Right ventricle myocardium superior (tissue), 1 donor: ENCODE results near the gene SIGLEC7. TPM values are rescaled to one million over a fixed set of nuclear protein-coding genes. Genes with fewer than 3 reads are reported as not detected.
A peak's percentile ranks its signal among the peaks of the same experiment; 100 is the strongest.

Source experiments
- ATAC-seq: fragments of 200-7000 bp; cut with Tn5 transposase; one replicate; pipeline ENCODE4 v1.9.1; 2020; ENCODE audit warnings: mild to moderate bottlenecking; ENCODE audit not compliant: poor library complexity
- DNase-seq: peaks from one replicate; pipeline ENCODE4 v3.0.0-alpha.2; 2020
- intact Hi-C: fragments of 100-400 bp; cut with DNase I; formaldehyde crosslinking; loops from one replicate; pipeline ENCODE4 v1.11.2; 2022
- total RNA-seq: library from RNA; stranded (reverse); fragmentation: NEBNext Ultra II Directional; extraction: Animal tissue kit (Norgen Biotek cat#: 25700); gene quantifications from one replicate; pipeline ENCODE4 v1.2.1, GENCODE V29; 2021
- donor health status: DM: no; HTN: yes; CAD: no; lungs with severe emphysema.

The SIGLEC7 gene
- total RNA-seq, 1 donor from 2014 or later: 0.97 TPM

DNA sequence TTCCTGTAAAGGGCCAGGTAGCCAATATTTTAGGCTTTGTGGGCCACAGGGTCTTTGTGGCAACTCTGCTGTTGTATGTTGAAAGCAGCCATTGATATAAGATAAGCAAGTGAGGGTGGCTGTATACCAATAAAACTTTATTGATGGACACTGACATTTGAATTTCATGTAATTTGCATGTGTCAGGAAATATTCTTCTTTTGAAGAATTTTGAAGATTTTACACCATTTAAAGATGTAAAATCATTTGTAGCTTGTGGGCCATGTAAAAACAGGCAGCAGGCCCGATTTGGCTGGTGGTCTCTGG is 31.5 kb upstream of the SIGLEC7 start:
- ATAC-seq (no peak), DNase-seq (no peak)
- intact Hi-C loops: no loop called here

GRCh38 chr19:51111606-51112005 is 30.5 kb upstream of the SIGLEC7 start:
- no peak for ATAC-seq
- intact Hi-C loops: no loop called here
- DNase-seq: no peak

DNA sequence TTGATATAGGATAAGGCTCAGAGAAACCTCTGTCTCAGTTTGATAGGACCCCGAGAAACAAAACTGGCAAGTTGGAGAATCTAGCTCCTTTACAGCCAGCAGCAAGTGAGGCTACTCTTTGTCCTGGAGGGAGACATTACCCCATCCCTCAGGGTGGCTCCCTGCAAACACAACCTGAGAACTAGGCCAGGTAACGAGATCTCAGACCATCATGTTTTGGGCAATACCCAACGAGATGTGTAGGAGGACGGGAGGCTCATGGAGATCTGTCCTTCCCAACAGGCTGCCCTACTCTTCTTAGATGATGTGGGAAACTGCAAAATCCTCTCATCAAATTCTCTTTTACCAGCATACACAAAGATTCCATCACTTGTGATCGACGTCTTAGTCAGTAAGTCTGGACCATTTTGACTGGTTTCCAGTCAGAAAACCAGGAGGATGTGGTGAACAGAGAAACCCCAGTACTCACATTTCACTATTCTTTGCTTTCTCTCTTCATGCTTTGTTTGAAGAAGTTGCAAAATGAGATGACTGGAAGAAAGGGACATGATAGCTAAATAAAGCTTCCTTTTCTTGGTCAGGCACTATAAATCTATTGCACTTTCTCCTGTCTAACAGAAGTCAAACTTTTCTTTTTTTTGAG is 27.9 kb upstream of the SIGLEC7 start:
- ATAC-seq (no peak), DNase-seq (no peak)
- intact Hi-C loops: no loop called here

DNA sequence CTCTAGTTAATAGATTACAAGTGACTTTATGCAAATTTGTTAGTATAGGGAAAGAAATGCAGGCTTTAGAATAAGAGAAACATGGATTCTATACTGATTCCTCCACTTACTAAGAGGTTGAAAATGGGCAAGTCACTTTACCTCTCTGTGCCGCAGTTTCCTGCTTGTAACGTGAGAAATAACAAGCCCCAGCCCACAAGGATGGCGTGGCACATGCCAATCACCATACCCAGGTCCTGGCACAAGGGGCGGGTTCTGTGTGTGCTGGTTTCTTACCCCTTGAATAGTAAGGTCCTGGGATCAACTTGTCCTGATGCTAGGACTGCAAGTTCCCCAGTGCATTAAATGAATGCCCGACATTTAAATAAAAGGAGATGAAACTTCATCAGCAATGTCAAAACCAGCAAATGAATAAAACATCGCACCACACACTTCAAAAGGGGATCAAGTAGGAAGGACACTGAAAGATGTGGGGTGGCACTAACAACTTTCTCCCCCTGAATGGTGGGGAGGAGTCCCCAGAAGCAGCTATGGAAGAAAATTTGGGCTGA is 25.3 kb upstream of the SIGLEC7 start:
- ATAC-seq (no peak), DNase-seq (no peak)
- intact Hi-C loops: no loop called here

- intact Hi-C loops: no loop called here
- ATAC-seq: no peak
- no peak for DNase-seq
Measured at GRCh38 chr19:51119101-51119500, 23.0 kb upstream of the SIGLEC7 start.

DNA sequence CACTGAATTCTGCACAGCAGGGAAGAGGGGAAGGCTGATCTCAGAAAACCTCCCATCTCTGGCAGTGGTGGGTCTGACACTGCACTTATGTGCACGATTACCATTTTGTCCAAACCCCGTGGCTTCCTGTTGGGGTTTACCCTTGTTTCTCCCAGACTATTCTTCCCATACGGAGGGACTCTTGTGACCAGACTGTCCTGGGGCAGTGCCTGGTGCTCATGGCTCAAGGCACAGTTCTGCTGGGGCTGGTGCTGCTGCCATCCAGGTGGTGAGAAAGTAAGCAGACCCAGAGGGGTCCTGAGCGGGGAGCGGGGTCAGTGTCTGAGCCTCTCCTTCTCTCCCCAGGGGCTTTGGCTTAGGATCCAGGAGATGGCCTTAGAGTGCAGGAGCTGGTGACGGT is 22.5 kb upstream of the SIGLEC7 start:
- intact Hi-C loops: no loop called here
- no peak for ATAC-seq
- DNase-seq: no peak

DNA sequence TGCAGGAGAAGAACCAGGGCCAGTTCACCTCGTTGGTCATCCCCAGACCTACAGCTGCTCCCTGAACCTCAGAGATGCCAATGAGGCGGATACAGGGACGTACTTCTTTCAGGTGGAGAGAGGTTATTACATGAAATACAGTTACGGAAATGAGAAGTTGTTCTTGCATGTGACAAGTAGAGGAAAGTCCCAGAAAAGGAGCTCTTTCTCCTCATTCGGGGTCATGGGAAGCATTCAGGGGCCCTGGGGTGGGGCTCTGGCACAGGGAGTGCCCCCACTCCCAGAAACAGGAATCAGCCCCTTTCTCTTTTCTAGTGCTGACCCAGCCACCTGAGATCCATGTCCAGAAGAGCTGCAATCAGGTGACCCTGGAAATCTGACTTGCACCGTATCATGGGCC is 21.9 kb upstream of the SIGLEC7 start:
- no peak for ATAC-seq
- intact Hi-C loops: no loop called here
- DNase-seq: no peak

DNA sequence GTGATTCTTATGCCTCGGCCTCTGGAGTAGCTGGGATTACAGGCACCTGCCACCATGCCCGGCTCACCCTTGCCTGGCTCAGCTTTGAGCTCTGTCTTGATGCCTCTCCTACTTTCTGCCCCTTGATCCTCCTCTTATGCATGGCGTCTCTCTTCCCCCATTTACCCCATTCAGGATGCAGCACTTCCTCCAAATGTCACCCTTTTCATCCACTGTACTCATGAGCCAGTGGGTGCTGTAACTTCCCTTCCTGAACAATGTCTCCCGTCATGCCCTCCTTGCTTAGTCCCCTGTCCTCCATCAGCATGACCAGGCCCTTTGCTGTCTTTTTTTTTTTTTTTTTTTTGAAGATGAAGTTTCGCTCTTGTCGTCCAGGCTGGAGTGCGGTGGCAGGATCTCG is 20.8 kb upstream of the SIGLEC7 start:
- ATAC-seq: no peak
- no peak for DNase-seq
- intact Hi-C loops: no loop called here

DNA sequence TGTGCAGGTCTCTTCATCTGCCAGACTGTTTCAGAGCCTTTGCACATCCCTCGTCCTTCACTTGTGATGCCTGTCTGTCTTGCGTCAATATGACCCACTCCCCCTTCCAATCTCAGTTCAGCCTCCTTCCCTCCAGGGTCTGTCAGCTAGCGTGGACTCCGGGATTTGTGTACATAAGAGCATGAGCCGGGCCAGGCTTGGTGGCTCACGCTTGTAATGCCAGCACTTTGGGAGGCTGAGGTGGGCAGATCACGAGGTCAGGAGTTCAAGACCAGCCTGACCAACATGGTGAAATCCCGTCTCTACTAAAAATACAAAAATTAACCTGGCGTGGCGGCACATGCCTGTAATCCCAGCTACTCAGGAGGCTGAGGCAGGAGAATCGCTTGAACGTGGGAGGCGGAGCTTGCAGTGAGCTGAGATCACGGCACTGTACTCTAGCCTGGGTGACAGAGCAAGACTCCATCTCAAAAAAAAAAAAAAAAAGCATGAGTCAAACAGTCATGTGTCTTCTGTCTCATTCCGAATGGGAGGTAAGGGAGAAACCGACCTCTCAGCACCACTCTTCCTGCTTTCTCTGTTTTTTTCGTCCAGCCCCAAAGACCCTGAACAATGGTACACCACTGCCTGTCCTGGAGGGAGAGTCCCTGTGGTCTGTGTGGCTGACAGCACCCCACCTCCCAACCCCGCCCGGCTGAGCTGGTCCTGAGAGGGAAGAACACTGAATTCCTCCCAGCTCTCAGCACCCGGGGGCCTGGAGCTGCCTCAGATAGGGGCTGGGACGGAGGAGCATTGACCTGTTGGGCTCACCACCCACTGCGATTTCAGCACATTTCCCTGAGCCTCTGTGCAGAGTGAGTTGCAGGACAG is 19.8 kb upstream of the SIGLEC7 start:
- intact Hi-C loops: no loop called here
- ATAC-seq (no peak), DNase-seq (no peak)

DNA sequence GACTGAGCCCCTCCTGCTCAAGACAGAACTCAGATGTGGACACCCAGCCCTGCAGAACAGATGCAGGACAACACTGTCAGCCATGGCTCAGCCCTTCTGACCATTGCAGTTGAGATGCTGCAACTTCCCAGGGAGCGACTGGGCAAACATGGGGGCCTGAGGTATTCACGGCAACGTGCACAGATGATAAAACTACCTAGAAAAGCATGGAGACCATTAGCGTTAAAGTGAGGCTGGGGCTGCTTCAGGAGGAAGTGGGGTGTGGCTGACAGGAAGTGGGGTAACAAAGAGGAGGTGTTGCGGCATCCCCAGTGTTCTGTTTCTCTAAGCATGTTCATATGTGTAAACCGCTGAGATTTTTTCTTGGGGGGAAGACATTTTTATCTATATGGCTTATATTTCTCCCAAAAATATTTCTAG is 18.7 kb upstream of the SIGLEC7 start:
- peak; percentile 57 for ATAC-seq
- intact Hi-C loops: no loop called here
- peak; percentile 65 for DNase-seq

DNA sequence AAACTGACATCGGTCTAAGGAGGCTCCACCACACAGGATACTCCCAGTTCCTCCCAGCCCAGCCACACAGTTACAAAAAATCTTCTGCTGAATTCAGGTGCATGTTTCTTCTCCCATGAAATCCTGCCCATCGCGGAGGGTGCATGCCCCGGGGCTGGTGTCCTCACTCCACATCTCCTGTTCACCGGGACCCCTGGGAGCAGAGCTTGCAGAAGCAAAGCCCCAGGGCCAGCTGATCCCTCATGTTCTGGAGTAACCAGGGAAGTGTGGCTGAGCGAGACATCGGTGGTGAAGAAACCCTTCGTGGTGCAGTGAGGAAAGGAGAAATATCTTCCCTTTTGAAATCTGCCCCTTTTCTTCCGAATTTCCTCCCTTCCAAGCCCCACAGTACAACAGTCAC is 18.3 kb upstream of the SIGLEC7 start:
- DNase-seq (no peak), ATAC-seq (no peak)
- intact Hi-C loops: no loop called here

- DNase-seq (no peak), ATAC-seq (no peak)
- intact Hi-C loops: no loop called here
Measured at GRCh38 chr19:51124216-51124615, 17.9 kb upstream of the SIGLEC7 start.

DNA sequence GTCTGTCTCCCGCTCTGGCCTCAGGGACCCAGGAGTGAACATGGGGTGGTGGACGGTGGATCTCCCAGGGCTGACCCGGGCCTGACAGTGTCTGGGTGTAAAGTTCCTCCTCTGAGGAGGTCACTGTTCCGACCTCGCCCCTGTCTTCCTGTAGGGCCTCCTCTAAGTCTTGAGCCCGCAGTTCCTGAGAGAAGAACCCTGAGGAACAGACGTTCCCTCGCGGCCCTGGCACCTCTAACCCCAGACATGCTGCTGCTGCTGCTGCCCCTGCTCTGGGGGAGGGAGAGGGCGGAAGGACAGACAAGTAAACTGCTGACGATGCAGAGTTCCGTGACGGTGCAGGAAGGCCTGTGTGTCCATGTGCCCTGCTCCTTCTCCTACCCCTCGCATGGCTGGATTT is 17.4 kb upstream of the SIGLEC7 start, which contains the start of gene SIGLEC9:
Gene SIGLEC9, plus strand, starts transcription at position 178 of the 400 bp plus-strand sequence. Its CDS starts 69 bp downstream, at position 247.
- intact Hi-C loops: no loop called here
- ATAC-seq: peak; percentile 41
- DNase-seq: peak; percentile 80

- intact Hi-C loops: no loop called here
- DNase-seq (no peak), ATAC-seq (no peak)
Measured at GRCh38 chr19:51125421-51126075, 16.6 kb upstream of the SIGLEC7 start.

- ATAC-seq: no peak
- no peak for DNase-seq
- intact Hi-C loops: no loop called here
Measured at GRCh38 chr19:51127032-51127431, 15.1 kb upstream of the SIGLEC7 start.

GRCh38 chr19:51127755-51128154 is 14.3 kb upstream of the SIGLEC7 start:
- intact Hi-C loops: no loop called here
- ATAC-seq (peak; percentile 9), DNase-seq (no peak)

DNA sequence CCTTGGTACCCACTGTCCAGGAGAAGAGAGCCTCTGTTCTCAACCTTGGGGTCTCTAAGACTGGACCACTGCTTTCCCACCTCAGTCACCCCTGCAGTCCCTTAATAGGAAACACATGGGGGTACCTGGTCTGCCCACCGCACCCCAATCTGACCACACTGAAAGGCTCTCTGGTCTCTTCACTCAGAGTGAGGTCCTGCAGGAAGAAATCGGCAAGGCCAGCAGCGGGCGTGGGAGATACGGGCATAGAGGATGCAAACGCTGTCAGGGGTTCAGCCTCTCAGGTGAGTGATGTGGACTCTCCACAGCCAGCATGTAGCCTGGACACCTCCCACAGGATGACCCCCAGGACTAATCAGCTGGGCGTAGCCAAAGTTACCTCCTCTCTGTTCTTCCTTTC is 13.9 kb upstream of the SIGLEC7 start:
- DNase-seq (no peak), ATAC-seq (no peak)
- intact Hi-C loops: no loop called here

GRCh38 chr19:51129716-51130115 is 12.4 kb upstream of the SIGLEC7 start:
- DNase-seq (no peak), ATAC-seq (no peak)
- intact Hi-C loops: no loop called here

- DNase-seq (peak; percentile 75), ATAC-seq (peak; percentile 81)
- intact Hi-C loops: no loop called here
Measured at GRCh38 chr19:51131780-51132680, 10.1 kb upstream of the SIGLEC7 start.
